IMR-90 (cell line): ENCODE data around the gene TP53TG5.

Experiments
- BHLHE40 ChIP-seq: fragments of 150-350 bp; IDR thresholded peaks from 2 replicates; pipeline ENCODE4 v1.6.1; 2016; ENCODE audit warnings: mild to moderate bottlenecking, low read depth, low read length
- FOS ChIP-seq: fragments of 150-350 bp; IDR thresholded peaks from 2 replicates; pipeline ENCODE4 v1.6.1; 2016; ENCODE audit warnings: low read depth, low read length
- MAFK ChIP-seq: IDR thresholded peaks from 2 replicates; pipeline ENCODE4 v1.6.1; 2012; ENCODE audit warnings: low read depth, low read length, improper control_type of control experiment
- MAZ ChIP-seq: IDR thresholded peaks from 2 replicates; pipeline ENCODE4 v1.6.1; 2012; ENCODE audit warnings: low read depth, mild to moderate bottlenecking, low read length, improper control_type of control experiment, moderate library complexity, borderline replicate concordance
- MXI1 ChIP-seq: IDR thresholded peaks from 2 replicates; pipeline ENCODE4 v1.6.1; 2012; ENCODE audit warnings: low read depth, mild to moderate bottlenecking, low read length, moderate library complexity, borderline replicate concordance
- NFE2L2 ChIP-seq: fragments of 150-350 bp; IDR thresholded peaks from 2 replicates; pipeline ENCODE4 v1.6.1; 2016; ENCODE audit warnings: low read depth, mild to moderate bottlenecking, low read length
- POLR2A ChIP-seq: IDR thresholded peaks from 2 replicates; pipeline ENCODE4 v1.6.1; 2012; ENCODE audit warnings: mild to moderate bottlenecking, low read depth, low read length
- RAD21 ChIP-seq: IDR thresholded peaks from 2 replicates; pipeline ENCODE4 v1.6.1; 2012; ENCODE audit warnings: low read length, improper control_type of control experiment
- RFX5 ChIP-seq: IDR thresholded peaks from 2 replicates; pipeline ENCODE4 v1.8.0; 2012; ENCODE audit warnings: low read depth, mild to moderate bottlenecking, low read length, moderate library complexity
- TF ChIP-seq, protein P1 (sequence below): conservative IDR thresholded peaks from 2 replicates; pipeline ENCODE4 v1.5.1; 2012; ENCODE audit warnings: mild to moderate bottlenecking, low read depth, low read length, improper control_type of control experiment
- TF ChIP-seq, protein P2 (sequence below): fragments of 150-350 bp; IDR thresholded peaks from 2 replicates; pipeline ENCODE4 v1.6.1; 2017; ENCODE audit warnings: mild to moderate bottlenecking, antibody characterized with exemption, low read length, low read depth

- TF ChIP-seq, protein P1, sequence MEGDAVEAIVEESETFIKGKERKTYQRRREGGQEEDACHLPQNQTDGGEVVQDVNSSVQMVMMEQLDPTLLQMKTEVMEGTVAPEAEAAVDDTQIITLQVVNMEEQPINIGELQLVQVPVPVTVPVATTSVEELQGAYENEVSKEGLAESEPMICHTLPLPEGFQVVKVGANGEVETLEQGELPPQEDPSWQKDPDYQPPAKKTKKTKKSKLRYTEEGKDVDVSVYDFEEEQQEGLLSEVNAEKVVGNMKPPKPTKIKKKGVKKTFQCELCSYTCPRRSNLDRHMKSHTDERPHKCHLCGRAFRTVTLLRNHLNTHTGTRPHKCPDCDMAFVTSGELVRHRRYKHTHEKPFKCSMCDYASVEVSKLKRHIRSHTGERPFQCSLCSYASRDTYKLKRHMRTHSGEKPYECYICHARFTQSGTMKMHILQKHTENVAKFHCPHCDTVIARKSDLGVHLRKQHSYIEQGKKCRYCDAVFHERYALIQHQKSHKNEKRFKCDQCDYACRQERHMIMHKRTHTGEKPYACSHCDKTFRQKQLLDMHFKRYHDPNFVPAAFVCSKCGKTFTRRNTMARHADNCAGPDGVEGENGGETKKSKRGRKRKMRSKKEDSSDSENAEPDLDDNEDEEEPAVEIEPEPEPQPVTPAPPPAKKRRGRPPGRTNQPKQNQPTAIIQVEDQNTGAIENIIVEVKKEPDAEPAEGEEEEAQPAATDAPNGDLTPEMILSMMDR: no peak
- TF ChIP-seq RFX5 (no peak), NFE2L2 (no peak), POLR2A (no peak), MAFK (no peak), MAZ (0 out of 2 replicates have a peak, but pooled peaks have one; percentile 34), BHLHE40 (no peak), MXI1 (no peak), FOS (no peak), RAD21 (no peak)
- TF ChIP-seq, protein P2, sequence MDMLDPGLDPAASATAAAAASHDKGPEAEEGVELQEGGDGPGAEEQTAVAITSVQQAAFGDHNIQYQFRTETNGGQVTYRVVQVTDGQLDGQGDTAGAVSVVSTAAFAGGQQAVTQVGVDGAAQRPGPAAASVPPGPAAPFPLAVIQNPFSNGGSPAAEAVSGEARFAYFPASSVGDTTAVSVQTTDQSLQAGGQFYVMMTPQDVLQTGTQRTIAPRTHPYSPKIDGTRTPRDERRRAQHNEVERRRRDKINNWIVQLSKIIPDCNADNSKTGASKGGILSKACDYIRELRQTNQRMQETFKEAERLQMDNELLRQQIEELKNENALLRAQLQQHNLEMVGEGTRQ: no peak
These were observed 39.7 kb downstream of the TP53TG5 start for GRCh38 chr20:45338121-45339030.
